NCI-H1048 (cell line): ENCODE results near the gene FBXL17.

Source experiments
- DNase-seq: peaks from one replicate; lab custom pipeline; 2025; lab: John Stamatoyannopoulos, UW

The FBXL17 gene

GRCh38 chr5:107997338-107997980 lies 384.4 kb downstream of the FBXL17 start:
- DNase-seq: no peak

- DNase-seq: no peak
These were observed 388.6 kb downstream of the FBXL17 start for GRCh38 chr5:107993341-107993740.

GRCh38 chr5:107990881-107991810 lies 390.8 kb downstream of the FBXL17 start:
- no peak for DNase-seq

- DNase-seq: no peak
These were observed 396.8 kb downstream of the FBXL17 start for GRCh38 chr5:107985144-107985543.

- DNase-seq: no peak
These were observed 399.0 kb downstream of the FBXL17 start for GRCh38 chr5:107982703-107983425.

GRCh38 chr5:107980923-107981692 lies 400.8 kb downstream of the FBXL17 start:
- DNase-seq: no peak

- no peak for DNase-seq
These were observed 402.0 kb downstream of the FBXL17 start for GRCh38 chr5:107979900-107980299.

- no peak for DNase-seq
These were observed 402.6 kb downstream of the FBXL17 start for GRCh38 chr5:107979291-107979690.

- DNase-seq: no peak
These were observed 404.3 kb downstream of the FBXL17 start for GRCh38 chr5:107977550-107978071.

GRCh38 chr5:107975568-107975967 lies 406.3 kb downstream of the FBXL17 start:
- DNase-seq: no peak

- no peak for DNase-seq
These were observed 410.1 kb downstream of the FBXL17 start for GRCh38 chr5:107971846-107972245.

- DNase-seq: peak; percentile 34
These were observed 412.1 kb downstream of the FBXL17 start for GRCh38 chr5:107969847-107970246.

GRCh38 chr5:107968998-107969397 lies 412.9 kb downstream of the FBXL17 start:
- DNase-seq: no peak

- DNase-seq: no peak
These were observed 413.5 kb downstream of the FBXL17 start for GRCh38 chr5:107968406-107968843.

GRCh38 chr5:107966201-107966600 lies 415.7 kb downstream of the FBXL17 start:
- DNase-seq: no peak

- no peak for DNase-seq
These were observed 417.2 kb downstream of the FBXL17 start for GRCh38 chr5:107964722-107965121.

GRCh38 chr5:107959573-107960279 lies 422.2 kb downstream of the FBXL17 start:
- DNase-seq: no peak

- no peak for DNase-seq
These were observed 423.0 kb downstream of the FBXL17 start for GRCh38 chr5:107958861-107959260.

- DNase-seq: no peak
These were observed 423.5 kb downstream of the FBXL17 start for GRCh38 chr5:107958432-107958831.

GRCh38 chr5:107957051-107957450 lies 424.8 kb downstream of the FBXL17 start:
- no peak for DNase-seq

GRCh38 chr5:107955321-107955720 lies 426.6 kb downstream of the FBXL17 start:
- no peak for DNase-seq
